K562 (cell line): Measurements from ENCODE around the gene SPACA9. TPM values are rescaled to one million over a fixed set of nuclear protein-coding genes. Genes with fewer than 3 reads are reported as not detected.

Source experiments
- ATAC-seq: fragments of 200-7000 bp; cut with Tn5 transposase; 3 replicates; pipeline ENCODE4 v1.9.1; 2020; ENCODE audit warnings: moderate library complexity
- BruUV-seq: library from RNA; stranded (reverse); fragments of 400-500 nt; replicated peaks from 2 replicates; lab custom pipeline; 2021; lab: Mats Ljungman, UMichigan
- CTCF ChIA-PET: fragments of 300-600 bp; formaldehyde crosslinking; extraction: SDS; loops from one replicate; lab custom pipeline; 2021; ENCODE audit warnings: low intra/inter-chr PET ratio; lab: Yijun Ruan, JAX
- POLR2A ChIA-PET: fragments of 300-600, 350-650 bp; sonication (Branson Sonifier 250); formaldehyde crosslinking; extraction: SDS; loops from one replicate; lab custom pipeline; 2021; ENCODE audit warnings: antibody characterized with exemption, inconsistent platforms; lab: Yijun Ruan, JAX
- DNase-seq, 4 experiments: peaks; one replicate each; pipeline versions ENCODE4 v3.0.0 to v3.0.0-alpha.2; 2011 to 2018; ENCODE audit warnings: low spot score in 3 of 4, mixed read lengths in 3 of 4; ENCODE audit errors: extremely low read depth in 1 of 4
- FAIRE-seq: peaks from 2 replicates; lab custom pipeline; 2011; peaks lifted over from hg19 to GRCh38; lab: Jason Lieb, UNC
- H2AFZ ChIP-seq: 2 replicates; pipeline ENCODE4 v1.6.0; 2011; ENCODE audit warnings: low read depth, low read length, control low read depth, inconsistent platforms
- H3K27ac ChIP-seq: fragments of 200-600 bp; 3 replicates; pipeline ENCODE4 v1.8.0; 2011; ENCODE audit warnings: low read depth, mild to moderate bottlenecking, control low read depth, inconsistent platforms, low read length, moderate library complexity, mixed read lengths; ENCODE audit errors: extremely low read depth
- H3K27me3 ChIP-seq, 2 experiments: fragments of 300-600 bp in 1 of 2; 2 replicates in 1 of 2; 3 replicates in 1 of 2; pipeline versions ENCODE4 v1.6.0 to v1.8.0; 2011; ENCODE audit warnings: inconsistent platforms in 2 of 2, low read length in 2 of 2, mild to moderate bottlenecking in 1 of 2, mixed read lengths in 1 of 2, moderate library complexity in 1 of 2; ENCODE audit not compliant: control insufficient read depth in 2 of 2, insufficient read depth in 2 of 2
- H3K36me3 ChIP-seq: fragments of 300-600 bp; 3 replicates; pipeline ENCODE4 v1.8.0; 2011; ENCODE audit warnings: mild to moderate bottlenecking, low read length, inconsistent platforms; ENCODE audit not compliant: control insufficient read depth, insufficient read depth
- H3K4me1 ChIP-seq, 2 experiments: fragments of 200-600 bp in 1 of 2; replicated peaks in 1 of 2; 2 replicates in 1 of 2; 3 replicates in 1 of 2; pipeline versions ENCODE4 v1.5.1 to v1.8.0; 2011; ENCODE audit warnings: inconsistent platforms in 2 of 2, low read length in 2 of 2, mild to moderate bottlenecking in 1 of 2, mixed read lengths in 1 of 2, moderate library complexity in 1 of 2; ENCODE audit not compliant: control insufficient read depth in 2 of 2, insufficient read depth in 2 of 2
- H3K4me2 ChIP-seq: 2 replicates; pipeline ENCODE4 v1.6.1; 2011; ENCODE audit warnings: low read length, control low read depth, inconsistent platforms, mixed read lengths; ENCODE audit not compliant: insufficient read depth
- H3K4me3 ChIP-seq: fragments of 200-600 bp; sonication (generic), shearing (Covaris generic); 2 replicates; pipeline ENCODE4 v1.5.1; 2016; ENCODE audit warnings: control low read depth, inconsistent platforms
- H3K79me2 ChIP-seq: fragments of 200-600 bp; 3 replicates; pipeline ENCODE4 v1.8.0; 2011; ENCODE audit warnings: low read length, inconsistent platforms; ENCODE audit not compliant: control insufficient read depth, insufficient read depth
- H3K9ac ChIP-seq, 2 experiments: 2 replicates each; pipeline versions ENCODE4 v1.6.0 to v1.6.1; 2011; ENCODE audit warnings: low read depth in 2 of 2, low read length in 2 of 2, control low read depth in 1 of 2, inconsistent platforms in 1 of 2, mild to moderate bottlenecking in 1 of 2, mixed read lengths in 1 of 2; ENCODE audit not compliant: insufficient read depth in 1 of 2
- H3K9me1 ChIP-seq: one replicate; pipeline ENCODE4 v1.6.0; 2011; ENCODE audit warnings: inconsistent platforms, mild to moderate bottlenecking, low read length, moderate library complexity; ENCODE audit not compliant: control insufficient read depth, insufficient read depth
- H3K9me3 ChIP-seq: replicated peaks from 2 replicates; pipeline ENCODE4 v1.5.1; 2011; ENCODE audit warnings: low read depth, low read length, inconsistent platforms; ENCODE audit not compliant: control insufficient read depth, insufficient read depth
- H4K20me1 ChIP-seq: replicated peaks from 2 replicates; pipeline ENCODE4 v1.6.1; 2011; ENCODE audit warnings: low read length, inconsistent platforms, mixed read lengths; ENCODE audit not compliant: control insufficient read depth, insufficient read depth
- CHD4 ChIP-seq: fragments of 200-600 bp; sonication (generic); IDR thresholded peaks from 3 replicates; pipeline ENCODE4 v1.6.1; 2012; ENCODE audit warnings: low read depth, mild to moderate bottlenecking, mixed read lengths, low read length, inconsistent platforms; ENCODE audit not compliant: insufficient read depth, insufficient replicate concordance, poor library complexity, severe bottlenecking
- ETS1 ChIP-seq: conservative IDR thresholded peaks from 2 replicates; pipeline ENCODE4 v1.6.1; 2011; ENCODE audit warnings: low read depth, mild to moderate bottlenecking, low read length; ENCODE audit not compliant: control insufficient read depth
- ETV5 ChIP-seq: sonication (generic); formaldehyde crosslinking; IDR thresholded peaks from 2 replicates; pipeline ENCODE4 v1.4.0; 2020; ENCODE audit warnings: low read depth, mild to moderate bottlenecking, missing genetic modification reagents
- FUS ChIP-seq: fragments of 200-400 bp; formaldehyde crosslinking; optimal IDR thresholded peaks from 2 replicates; pipeline ENCODE3; 2017; ENCODE audit warnings: low read depth, low read length
- HDAC6 ChIP-seq: IDR thresholded peaks from 2 replicates; pipeline ENCODE4 v1.6.1; 2012; ENCODE audit warnings: low read depth, mild to moderate bottlenecking, control low read depth, inconsistent platforms, low read length, moderate library complexity
- HDGF ChIP-seq: fragments of 450-650 bp; IDR thresholded peaks from 2 replicates; pipeline ENCODE4 v1.6.1; 2016
- HMG20B ChIP-seq: fragments of 250-450 bp; sonication (Bioruptor Pico); IDR thresholded peaks from 2 replicates; pipeline ENCODE4 v1.5.0; 2021; ENCODE audit warnings: mild to moderate bottlenecking
- NFE2L1 ChIP-seq: fragments of 450-650 bp; IDR thresholded peaks from 2 replicates; pipeline ENCODE4 v1.6.1; 2016; ENCODE audit warnings: missing genetic modification characterization, low read depth, mild to moderate bottlenecking, missing compliant biosample characterization, moderate library complexity, borderline replicate concordance
- NFIX ChIP-seq: fragments of 250-450 bp; sonication (Bioruptor Pico); IDR thresholded peaks from 2 replicates; pipeline ENCODE4 v1.4.0; 2020; ENCODE audit warnings: low read depth, mild to moderate bottlenecking, moderate library complexity
- OTX1 ChIP-seq: fragments of 450-650 bp; formaldehyde crosslinking; IDR thresholded peaks from 2 replicates; pipeline ENCODE4 v1.4.0; 2022; ENCODE audit warnings: mild to moderate bottlenecking
- PHB ChIP-seq: fragments of 250-450 bp; sonication (Bioruptor Pico); IDR thresholded peaks from 2 replicates; pipeline ENCODE4 v1.5.0; 2021
- PHF20 ChIP-seq: fragments of 450-650 bp; IDR thresholded peaks from 2 replicates; pipeline ENCODE4 v1.6.1; 2018; ENCODE audit not compliant: partially characterized antibody
- RBM25 ChIP-seq: fragments of 200-400 bp; formaldehyde crosslinking; IDR thresholded peaks from 2 replicates; pipeline ENCODE4 v1.6.1; 2018; ENCODE audit warnings: low read length, low read depth, moderate library complexity; ENCODE audit not compliant: severe bottlenecking
- SMAD1 ChIP-seq: fragments of 150-350 bp; IDR thresholded peaks from 2 replicates; pipeline ENCODE4 v1.6.1; 2014; ENCODE audit warnings: low read length, low read depth; ENCODE audit not compliant: partially characterized antibody
- TSC22D4 ChIP-seq: fragments of 450-650 bp; IDR thresholded peaks from 2 replicates; pipeline ENCODE4 v1.6.1; 2016; ENCODE audit warnings: missing genetic modification characterization, missing biosample characterization, control low read depth
- U2AF2 ChIP-seq: fragments of 200-400 bp; formaldehyde crosslinking; optimal IDR thresholded peaks from 2 replicates; pipeline ENCODE3; 2017; ENCODE audit warnings: low read depth, mild to moderate bottlenecking, low read length
- ZNF134 ChIP-seq: fragments of 250-450 bp; sonication (Bioruptor Pico); conservative IDR thresholded peaks from 2 replicates; pipeline ENCODE4 v1.4.0; 2020
- ZNF143 ChIP-seq: sonication (generic); formaldehyde crosslinking; IDR thresholded peaks from 2 replicates; pipeline ENCODE4 v1.9.0; 2022; ENCODE audit warnings: mild to moderate bottlenecking, missing genetic modification reagents
- WGBS: fragments of 100-300 bp; shearing (Covaris generic); methylation state at CpG from one replicate; pipeline ENCODE4 v1.1.6; 2016; ENCODE audit warnings: low coverage, mixed read lengths; ENCODE audit not compliant: insufficient coverage; ENCODE audit errors: missing lambda C conversion rate; 5-methylcytosine and 5-hydroxymethylcytosine counted together
- in situ Hi-C: fragments of 300-500 bp; cut with MboI; formaldehyde crosslinking; loops from 4 replicates; pipeline ENCODE4 v1.15.0; 2018; ENCODE audit warnings: inconsistent platforms, mixed read lengths
- intact Hi-C: fragments of 100-400 bp; cut with micrococcal nuclease; formaldehyde crosslinking; loops from 2 replicates; pipeline ENCODE4 v1.14.2; 2022
- polyA plus RNA-seq, 8 experiments: library from polyadenylated mRNA; depleted of rRNA in 4 of 8; stranded (reverse) in 5 of 8; unstranded in 3 of 8; fragments of >200 nt; fragmentation: Nextera tagmentation in 2 of 8; fragmentation: Illumina TruSeq in 1 of 8; extraction: Ambion mirVana in 2 of 8; extraction: Trizol in 1 of 8; gene quantifications; 2 replicates each; pipeline versions ENCODE4 v1.2.1 to v1.2.3, GENCODE V29; 2011 to 2014; ENCODE audit warnings: inconsistent platforms in 1 of 8, missing spikeins in 1 of 8
- total RNA-seq, 7 experiments: library from RNA; depleted of rRNA in 6 of 7; stranded (reverse); fragments of >200 nt in 6 of 7; fragmentation: Illumina TruSeq in 2 of 7; extraction: Trizol in 2 of 7; gene quantifications; 2 replicates each; pipeline versions ENCODE4 v1.2.1 to v1.2.3, GENCODE V29; 2011 to 2021; ENCODE audit warnings: low replicate concordance in 1 of 7

The SPACA9 gene
- total and polyA plus RNA-seq, 9 of the 15 experiments (the other 6 are each of a cell fraction or from before 2014, with no cell fraction given), result 0.06 to 0.51 (median 0.36) TPM

GRCh38 chr9:132919614-132920268 is 41.0 kb downstream of the SPACA9 start:
- Histone ChIP-seq H3K4me1 (no peaks in the 10 kb centered on the region; a peak in 1 of 5 replicates), H3K9me3 (no peaks in the 10 kb centered on the region), H3K9ac (no peak overlapping the region), H4K20me1 (no peaks in the 10 kb centered on the region), H3K4me3 (no peak overlapping the region), H2AFZ (no peak overlapping the region), H3K79me2 (no peaks in the 10 kb centered on the region), H3K9me1 (no peaks in the 10 kb centered on the region), H3K4me2 (no peak overlapping the region), H3K36me3 (peaks cover 73% of the 10 kb centered on the region; the same call in 2 of the 3 replicates), H3K27me3 (no peaks in the 10 kb centered on the region)
- ChIA-PET CTCF (no interaction called here), POLR2A (interaction anchor here (0.6 to 1.1 kb wide), 6 partner anchors 11 to 809 kb away, joined by 3 to 7 read pairs (median 3); no protein-coding TSS in a partner anchor)
- WGBS, result 82% methylated on average over 7 of the region's 7 CpGs
- no peak for DNase-seq
- no TSS peak for BruUV-seq
- no peak for ATAC-seq
- in situ Hi-C loops (no loop called here), intact Hi-C loops (no loop called here)
- FAIRE-seq, result no peak
- TF ChIP-seq RBM25 (no peak), HDGF (no peak), ETV5 (no peak), ZNF134 (CRISPR knock-in tag) (no peak), PHF20 (no peak), FUS (no peak), CHD4 (no peak), HDAC6 (no peak), OTX1 (no peak), HMG20B (no peak), NFIX (CRISPR knock-in tag) (no peak), ZNF143 (no peak), TSC22D4 (tag) (no peak), U2AF2 (no peak), SMAD1 (no peak), NFE2L1 (no peak), ETS1 (no peak), PHB (CRISPR knock-in tag) (no peak)
- TF ChIP-seq, all 486 proteins: peak for 0
- no peak overlapping the region for H3K27ac ChIP-seq
